Muscle of back (tissue), 13 donors: ENCODE data around the gene TLCD2. TPM values are rescaled to one million over a fixed set of nuclear protein-coding genes. Genes with fewer than 3 reads are reported as not detected.
"Not testable (repeated sequence)": the region's sequence is repeated elsewhere in the genome, so short reads cannot be mapped to it uniquely, and the experiment has no call there.

Source experiments
- DNase-seq, 3 donors: peaks; one replicate each; pipeline versions ENCODE4 v3.0.0 to v3.0.0-alpha.2; 2013
- long read RNA-seq, 9 donors: transcript quantifications; one replicate each; lab custom pipeline, GENCODE V29; 2026
- polyA plus RNA-seq, 10 donors: library from polyadenylated mRNA; unstranded; fragments of 120-200 nt; gene quantifications; one replicate each; pipeline ENCODE4 v1.2.1, GENCODE V29; 2013; ENCODE audit not compliant: insufficient read length in 10 of 10

TLCD2 gene
- 10 to 100 TPM in 1 of 10 donors, 1 to 10 TPM in 9; 3.9 to 11.3 (median 5.2) TPM for polyA plus RNA-seq
- long read RNA-seq, donor 1, full-length matches to known transcripts, result 2 of 2 reads
- long read RNA-seq, donor 1, partial matches to known transcripts, result 0 of 2 reads
- long read RNA-seq, donor 1, other reads (novel, unspliced or antisense), result 0 of 2 reads
- long read RNA-seq, donor 2, result 0 reads
- long read RNA-seq, donor 3, result 0 reads
- long read RNA-seq, donor 4, full-length matches to known transcripts, result 1 of 1 reads
- long read RNA-seq, donor 4, partial matches to known transcripts, result 0 of 1 reads
- long read RNA-seq, donor 4, other reads (novel, unspliced or antisense), result 0 of 1 reads
- long read RNA-seq, donor 5, full-length matches to known transcripts, result 2 of 2 reads
- long read RNA-seq, donor 5, partial matches to known transcripts, result 0 of 2 reads
- long read RNA-seq, donor 5, other reads (novel, unspliced or antisense), result 0 of 2 reads
- long read RNA-seq, donor 6, result 0 reads
- long read RNA-seq, donor 7, full-length matches to known transcripts, result 2 of 2 reads
- long read RNA-seq, donor 7, partial matches to known transcripts, result 0 of 2 reads
- long read RNA-seq, donor 7, other reads (novel, unspliced or antisense), result 0 of 2 reads
- long read RNA-seq, donor 8, full-length matches to known transcripts, result 2 of 2 reads
- long read RNA-seq, donor 8, partial matches to known transcripts, result 0 of 2 reads
- long read RNA-seq, donor 8, other reads (novel, unspliced or antisense), result 0 of 2 reads
- long read RNA-seq, donor 9, full-length matches to known transcripts, result 1 of 1 reads
- long read RNA-seq, donor 9, partial matches to known transcripts, result 0 of 1 reads
- long read RNA-seq, donor 9, other reads (novel, unspliced or antisense), result 0 of 1 reads

- DNase-seq, result peak in 2 of 3 donors; percentile 69 to 84
Observed at GRCh38 chr17:1709971-1710806, at the start of gene TLCD2. TLCD2 (minus strand) TSS chr17:1710377; CDS start chr17:1710242, 135 bp downstream.

- DNase-seq, result no peak
Observed at GRCh38 chr17:1759529-1759928, 49.4 kb upstream of the TLCD2 start.

GRCh38 chr17:1758807-1759206, 48.6 kb upstream of the TLCD2 start:
- no peak for DNase-seq

- no peak for DNase-seq
Observed at GRCh38 chr17:1755827-1756262, 45.7 kb upstream of the TLCD2 start.

- DNase-seq, result peak in 1 of 3 donors; percentile 49
Observed at GRCh38 chr17:1755252-1755826, 45.2 kb upstream of the TLCD2 start.

GRCh38 chr17:1754430-1755112, 44.4 kb upstream of the TLCD2 start:
- DNase-seq, result no peak

GRCh38 chr17:1753767-1754429, 43.7 kb upstream of the TLCD2 start:
- no peak for DNase-seq

- DNase-seq, result no peak
Observed at GRCh38 chr17:1752425-1753262, 42.5 kb upstream of the TLCD2 start.

- no peak for DNase-seq
Observed at GRCh38 chr17:1750628-1751027, 40.5 kb upstream of the TLCD2 start.

- no peak for DNase-seq
Observed at GRCh38 chr17:1746975-1747543, 36.9 kb upstream of the TLCD2 start.

GRCh38 chr17:1745513-1746020, 35.4 kb upstream of the TLCD2 start:
- DNase-seq, result no peak

- no peak for DNase-seq
Observed at GRCh38 chr17:1744551-1745512, 34.7 kb upstream of the TLCD2 start.

GRCh38 chr17:1743088-1743439, 32.9 kb upstream of the TLCD2 start:
- no peak for DNase-seq

- no peak for DNase-seq
Observed at GRCh38 chr17:1742371-1743087, 32.4 kb upstream of the TLCD2 start, which contains the start of gene SERPINF2. SERPINF2 (plus strand) TSS chr17:1742871; CDS start chr17:1744996, 2,125 bp downstream.

- DNase-seq, result not testable (repeated sequence)
Observed at GRCh38 chr17:1741899-1742298, 31.7 kb upstream of the TLCD2 start.

- no peak for DNase-seq
Observed at GRCh38 chr17:1737531-1738291, 27.5 kb upstream of the TLCD2 start.
